ENCODE measurements around the gene ATP6V1A.

Gene ATP6V1A

GRCh38 chr3:113746548-113747282 lies at the start of gene ATP6V1A:
Gene ATP6V1A, plus strand, starts transcription at chr3:113747035. Its CDS starts 31,719 bp downstream, at chr3:113778754.
- CTCF ChIA-PET, result interaction anchor here (0.6 to 4.3 kb wide), 10 partner anchors 11 to 169 kb away, joined by 3 to 64 read pairs (median 10); partner anchors contain the start of gene GRAMD1C
- DNase-seq (ENCODE audit: extremely low spot score), result peak; percentile 85
- POLR2A ChIA-PET, result interaction anchor here (1.0 to 1.3 kb wide), 2 partner anchors 10 to 37 kb away, joined by 4 to 7 read pairs; no protein-coding TSS in a partner anchor
- TF ChIP-seq CTCF (IDR thresholded peaks at IDR 0.05; ENCODE audit: control extremely low read depth, extremely low read depth, low read depth, missing control alignments), result no peak

GRCh38 chr3:113697500-113698090 lies 49.2 kb upstream of the ATP6V1A start:
- TF ChIP-seq CTCF (IDR thresholded peaks at IDR 0.05; ENCODE audit: control extremely low read depth, extremely low read depth, low read depth, missing control alignments), result no peak
- DNase-seq (ENCODE audit: extremely low spot score), result peak; percentile 15
- ChIA-PET CTCF (interaction anchor here (1.0 to 1.5 kb wide), 4 partner anchors 16 to 47 kb away, joined by 3 to 5 read pairs (median 4); no protein-coding TSS in a partner anchor), POLR2A (no interaction called here)

- ChIA-PET POLR2A (no interaction called here), CTCF (interaction anchor here (1.0 to 1.6 kb wide), 5 partner anchors 16 to 49 kb away, joined by 3 to 5 read pairs (median 4); partner anchors contain the start of gene ATP6V1A)
- no peak for DNase-seq (ENCODE audit: extremely low spot score)
- TF ChIP-seq CTCF (IDR thresholded peaks at IDR 0.05; ENCODE audit: control extremely low read depth, extremely low read depth, low read depth, missing control alignments), result no peak
Observed at GRCh38 chr3:113698213-113698742, 48.6 kb upstream of the ATP6V1A start.

- peak; percentile 24 for DNase-seq (ENCODE audit: extremely low spot score)
- POLR2A ChIA-PET, result no interaction called here
- no peak for TF ChIP-seq CTCF (IDR thresholded peaks at IDR 0.05; ENCODE audit: control extremely low read depth, extremely low read depth, low read depth, missing control alignments)
- CTCF ChIA-PET, result interaction anchor here (1.5 to 2.0 kb wide), 3 partner anchors 30 to 48 kb away, joined by 4 to 5 read pairs (median 5); partner anchors contain the start of gene ATP6V1A
Observed at GRCh38 chr3:113698956-113699355, 47.9 kb upstream of the ATP6V1A start.

GRCh38 chr3:113707835-113708234 lies 39.0 kb upstream of the ATP6V1A start:
- ChIA-PET CTCF (interaction anchor here (0.9 kb wide), 1 partner anchor 13 kb away, joined by 3 read pairs; no protein-coding TSS in a partner anchor), POLR2A (interaction anchor here (0.7 kb wide), 1 partner anchor 1506 kb away, joined by 3 read pairs; no protein-coding TSS in a partner anchor)
- TF ChIP-seq CTCF (IDR thresholded peaks at IDR 0.05; ENCODE audit: control extremely low read depth, extremely low read depth, low read depth, missing control alignments), result no peak
- DNase-seq (ENCODE audit: extremely low spot score), result no peak

- TF ChIP-seq CTCF (IDR thresholded peaks at IDR 0.05; ENCODE audit: control extremely low read depth, extremely low read depth, low read depth, missing control alignments), result no peak
- POLR2A ChIA-PET, result no interaction called here
- CTCF ChIA-PET, result interaction anchor here (0.6 to 2.2 kb wide), 4 partner anchors 9 to 239 kb away, joined by 3 to 10 read pairs (median 3); partner anchors contain the start of gene NAA50
- no peak for DNase-seq (ENCODE audit: extremely low spot score)
Observed at GRCh38 chr3:113712129-113712528, 34.7 kb upstream of the ATP6V1A start.
